ENCODE results near the gene PPP1R9A. TPM values are rescaled to one million over a fixed set of nuclear protein-coding genes. Genes with fewer than 3 reads are reported as not detected.

Gene PPP1R9A
- total RNA-seq, 1 experiment from 2014 or later = 6.3 TPM

DNA sequence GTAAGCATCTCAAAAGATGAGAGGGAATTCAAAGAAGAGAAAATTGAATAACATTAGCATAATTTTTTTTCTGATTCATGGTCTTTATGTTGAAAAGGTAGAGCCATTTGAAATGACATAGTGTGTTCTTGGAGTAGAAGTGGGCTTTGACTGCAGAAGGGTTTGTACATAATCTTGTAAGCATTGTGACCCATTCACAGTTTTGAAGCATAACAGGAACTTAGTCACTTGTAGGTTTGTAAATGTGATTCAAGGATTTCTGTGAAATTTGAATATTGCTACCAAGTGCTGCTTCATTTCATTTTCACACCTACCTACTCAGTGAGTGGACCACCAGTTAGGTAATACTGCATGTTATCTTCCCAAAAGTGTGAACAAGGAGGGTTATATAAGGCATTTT, 348.3 kb downstream of the PPP1R9A start:
- TF ChIP-seq, protein P1, sequence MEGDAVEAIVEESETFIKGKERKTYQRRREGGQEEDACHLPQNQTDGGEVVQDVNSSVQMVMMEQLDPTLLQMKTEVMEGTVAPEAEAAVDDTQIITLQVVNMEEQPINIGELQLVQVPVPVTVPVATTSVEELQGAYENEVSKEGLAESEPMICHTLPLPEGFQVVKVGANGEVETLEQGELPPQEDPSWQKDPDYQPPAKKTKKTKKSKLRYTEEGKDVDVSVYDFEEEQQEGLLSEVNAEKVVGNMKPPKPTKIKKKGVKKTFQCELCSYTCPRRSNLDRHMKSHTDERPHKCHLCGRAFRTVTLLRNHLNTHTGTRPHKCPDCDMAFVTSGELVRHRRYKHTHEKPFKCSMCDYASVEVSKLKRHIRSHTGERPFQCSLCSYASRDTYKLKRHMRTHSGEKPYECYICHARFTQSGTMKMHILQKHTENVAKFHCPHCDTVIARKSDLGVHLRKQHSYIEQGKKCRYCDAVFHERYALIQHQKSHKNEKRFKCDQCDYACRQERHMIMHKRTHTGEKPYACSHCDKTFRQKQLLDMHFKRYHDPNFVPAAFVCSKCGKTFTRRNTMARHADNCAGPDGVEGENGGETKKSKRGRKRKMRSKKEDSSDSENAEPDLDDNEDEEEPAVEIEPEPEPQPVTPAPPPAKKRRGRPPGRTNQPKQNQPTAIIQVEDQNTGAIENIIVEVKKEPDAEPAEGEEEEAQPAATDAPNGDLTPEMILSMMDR (IDR thresholded peaks at IDR 0.05; ENCODE audit: unreplicated experiment) = no peak
- Mint-ChIP-seq H3K9me3 (ENCODE audit: unreplicated experiment) (no peaks in the 10 kb centered on the region), H3K27ac (ENCODE audit: low read depth, unreplicated experiment) (no peak overlapping the region), H3K27me3 (ENCODE audit: insufficient read depth, unreplicated experiment) (no peaks in the 10 kb centered on the region), H3K4me1 (ENCODE audit: insufficient read depth, unreplicated experiment) (no peaks in the 10 kb centered on the region), H3K36me3 (ENCODE audit: insufficient read depth, unreplicated experiment) (no peaks in the 10 kb centered on the region), H3K4me3 (ENCODE audit: unreplicated experiment) (no peak overlapping the region)
- BruUV-seq (replicated peaks) = no TSS peak
- intact Hi-C loops (cut with micrococcal nuclease) = no loop called here
- ChIA-PET POLR2A (interaction anchor here (1.5 kb wide), 1 partner anchor 9 kb away, joined by 3 read pairs; no protein-coding TSS in a partner anchor), CTCF (interaction anchor here (1.8 to 2.0 kb wide), 2 partner anchors 8 to 431 kb away, joined by 4 to 6 read pairs; no protein-coding TSS in a partner anchor)
- DNase-seq (ENCODE audit: unreplicated experiment) = no peak

GRCh38 chr7:95261895-95262415, 354.6 kb downstream of the PPP1R9A start:
- intact Hi-C loops (cut with micrococcal nuclease) = no loop called here
- peaks cover 12% of the 10 kb centered on the region for H3K4me1 Mint-ChIP-seq (ENCODE audit: insufficient read depth, unreplicated experiment)
- no peaks in the 10 kb centered on the region for H3K36me3 Mint-ChIP-seq (ENCODE audit: insufficient read depth, unreplicated experiment)
- POLR2A ChIA-PET = interaction anchor here (0.6 kb wide), 1 partner anchor 50 kb away, joined by 3 read pairs; no protein-coding TSS in a partner anchor
- no TSS peak for BruUV-seq (replicated peaks)
- no peak overlapping the region for H3K27ac Mint-ChIP-seq (ENCODE audit: low read depth, unreplicated experiment)
- CTCF ChIA-PET = interaction anchor here (0.7 to 1.2 kb wide), 2 partner anchors 15 to 438 kb away, joined by 3 to 4 read pairs; no protein-coding TSS in a partner anchor
- H3K27me3 Mint-ChIP-seq (ENCODE audit: insufficient read depth, unreplicated experiment) = no peaks in the 10 kb centered on the region
- TF ChIP-seq, protein P1 (IDR thresholded peaks at IDR 0.05; ENCODE audit: unreplicated experiment) = no peak
- no peak for DNase-seq (ENCODE audit: unreplicated experiment)
- no peak overlapping the region for H3K4me3 Mint-ChIP-seq (ENCODE audit: unreplicated experiment)
- H3K9me3 Mint-ChIP-seq (ENCODE audit: unreplicated experiment) = no peaks in the 10 kb centered on the region

DNA sequence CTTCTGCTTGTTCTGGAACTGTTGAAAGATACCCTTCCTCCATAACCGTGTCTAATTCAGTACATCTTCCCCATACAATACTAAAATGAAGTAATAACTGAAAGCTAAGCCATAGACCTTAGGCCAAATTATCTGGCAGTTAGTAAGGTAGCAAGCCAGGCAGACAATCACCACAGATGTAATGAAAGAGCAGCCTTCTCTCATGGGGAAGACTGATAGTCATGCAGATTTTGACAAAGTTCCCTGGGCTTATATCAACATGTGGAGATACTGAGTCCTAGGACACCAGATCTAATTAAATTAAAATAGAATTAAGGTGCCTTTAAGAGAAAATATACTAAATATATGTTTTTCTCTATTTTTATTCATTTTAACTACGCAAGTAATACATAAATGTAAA, 355.5 kb downstream of the PPP1R9A start:
- Mint-ChIP-seq H3K4me1 (ENCODE audit: insufficient read depth, unreplicated experiment) (peaks cover 12% of the 10 kb centered on the region), H3K36me3 (ENCODE audit: insufficient read depth, unreplicated experiment) (no peaks in the 10 kb centered on the region), H3K27me3 (ENCODE audit: insufficient read depth, unreplicated experiment) (no peaks in the 10 kb centered on the region), H3K4me3 (ENCODE audit: unreplicated experiment) (no peak overlapping the region), H3K27ac (ENCODE audit: low read depth, unreplicated experiment) (no peak overlapping the region), H3K9me3 (ENCODE audit: unreplicated experiment) (no peaks in the 10 kb centered on the region)
- intact Hi-C loops (cut with micrococcal nuclease) = no loop called here
- TF ChIP-seq, protein P1 (IDR thresholded peaks at IDR 0.05; ENCODE audit: unreplicated experiment) = no peak
- DNase-seq (ENCODE audit: unreplicated experiment) = no peak
- POLR2A ChIA-PET = interaction anchor here (0.6 kb wide), 1 partner anchor 174 kb away, joined by 3 read pairs; no protein-coding TSS in a partner anchor
- BruUV-seq (replicated peaks) = no TSS peak
- CTCF ChIA-PET = interaction anchor here (1.2 kb wide), 1 partner anchor 16 kb away, joined by 3 read pairs; no protein-coding TSS in a partner anchor

GRCh38 chr7:95263785-95264362, 356.5 kb downstream of the PPP1R9A start:
- H3K36me3 Mint-ChIP-seq (ENCODE audit: insufficient read depth, unreplicated experiment) = no peaks in the 10 kb centered on the region
- peak overlapping the region; percentile 26 for H3K27ac Mint-ChIP-seq (ENCODE audit: low read depth, unreplicated experiment)
- CTCF ChIA-PET = no interaction called here
- intact Hi-C loops (cut with micrococcal nuclease) = no loop called here
- H3K4me3 Mint-ChIP-seq (ENCODE audit: unreplicated experiment) = peak overlapping the region; percentile 3
- no TSS peak for BruUV-seq (replicated peaks)
- peak; percentile 33 for DNase-seq (ENCODE audit: unreplicated experiment)
- H3K4me1 Mint-ChIP-seq (ENCODE audit: insufficient read depth, unreplicated experiment) = peaks cover 12% of the 10 kb centered on the region
- H3K9me3 Mint-ChIP-seq (ENCODE audit: unreplicated experiment) = no peaks in the 10 kb centered on the region
- TF ChIP-seq, protein P1 (IDR thresholded peaks at IDR 0.05; ENCODE audit: unreplicated experiment) = no peak
- no peaks in the 10 kb centered on the region for H3K27me3 Mint-ChIP-seq (ENCODE audit: insufficient read depth, unreplicated experiment)
- POLR2A ChIA-PET = no interaction called here
